Esophagus squamous epithelium (tissue), 4 donors: ENCODE data around the gene ZNF26.

ENCODE experiments used
- CTCF ChIP-seq, 6 experiments: fragments of 450-650 bp in 4 of 6; fragments of 200-600 bp in 2 of 6; sonication (generic) in 2 of 6; IDR thresholded peaks; one replicate each; pipeline ENCODE4 v1.5.1; 2016 to 2019; ENCODE audit warnings: antibody characterized with exemption in 6 of 6, mild to moderate bottlenecking in 4 of 6, moderate library complexity in 4 of 6
- POLR2A ChIP-seq, 4 donors: fragments of 450-650 bp; IDR thresholded peaks; one replicate each; pipeline ENCODE4 v1.6.1; 2017; ENCODE audit warnings: antibody characterized with exemption in 4 of 4, mild to moderate bottlenecking in 4 of 4, moderate library complexity in 3 of 4

- TF ChIP-seq CTCF (IDR thresholded peaks at IDR 0.05), result peak in 1 of 6 experiments; percentile 37
- TF ChIP-seq POLR2A (IDR thresholded peaks at IDR 0.05), result peak in 2 of 4 donors; percentile 11 to 29
These were observed at the start of gene ZNF26 for GRCh38 chr12:132986001-132986884.
